ENCODE results near the gene SHB. TPM values are rescaled to one million over a fixed set of nuclear protein-coding genes. Genes with fewer than 3 reads are reported as not detected.

SHB gene
- total RNA-seq, 2 donors from 2014 or later: 28.1 to 38.1 TPM

DNA sequence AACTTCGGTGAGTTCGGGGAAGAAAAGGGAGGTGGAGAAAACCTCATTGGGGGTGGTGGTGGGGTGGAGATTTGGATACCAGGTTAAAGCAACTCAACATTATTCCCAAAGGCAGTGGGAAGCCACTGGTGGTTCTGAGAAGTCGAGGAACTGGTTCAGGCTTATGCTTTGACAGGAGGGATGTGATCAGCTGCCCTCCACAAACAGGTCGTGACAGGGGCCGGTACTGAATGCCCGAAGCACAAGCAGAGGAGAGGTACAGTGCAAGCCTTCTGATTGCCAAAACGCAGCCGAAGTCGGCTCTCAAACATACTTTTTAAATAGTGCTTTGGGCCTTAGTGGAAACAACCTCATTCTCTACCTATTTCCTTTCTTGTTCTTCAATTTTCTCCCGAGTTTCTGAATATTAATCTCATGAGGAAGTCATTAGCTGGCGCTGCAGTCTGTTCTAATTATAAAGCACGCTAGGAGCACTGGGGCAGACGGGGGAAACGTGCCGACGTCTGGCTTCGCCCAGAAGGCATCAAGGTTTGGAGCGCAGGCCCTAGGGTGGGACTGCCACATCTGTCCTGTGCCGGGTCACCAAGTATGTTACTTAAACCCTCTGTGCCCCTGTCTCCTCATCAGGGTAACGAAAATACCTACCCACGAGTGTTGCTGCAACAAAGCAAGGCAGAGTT lies 27.3 kb downstream of the SHB start:
- Mint-ChIP-seq H3K4me3 (no peak overlapping the region), H3K4me1 (peaks cover 46% of the 10 kb centered on the region), H3K9me3 (no peaks in the 10 kb centered on the region), H3K27ac (peak overlapping the region; percentile 23), H3K36me3 (ENCODE audit: low read depth) (peaks cover 15% of the 10 kb centered on the region), H3K27me3 (ENCODE audit: insufficient read depth) (no peaks in the 10 kb centered on the region)
- Histone ChIP-seq H3K9ac (ENCODE audit: extremely low read depth, low read length, poor library complexity, severe bottlenecking) (no peak overlapping the region), H3K27me3 (ENCODE audit: control insufficient read depth, insufficient read depth, low read length, poor library complexity, severe bottlenecking) (no peaks in the 10 kb centered on the region), H3K27ac (ENCODE audit: low read depth, low read length) (no peak overlapping the region), H3K36me3 (ENCODE audit: control insufficient read depth, insufficient read depth, low read length) (peaks cover 35% of the 10 kb centered on the region), H3K9me3 (ENCODE audit: control insufficient read depth, low read length) (no peaks in the 10 kb centered on the region), H3K4me1 (ENCODE audit: control insufficient read depth, insufficient read depth, low read length) (peaks cover 15% of the 10 kb centered on the region), H3K4me3 (ENCODE audit: low read length) (no peak overlapping the region)
- DNase-seq: no peak
- no peak for TF ChIP-seq CTCF (conservative IDR thresholded peaks at IDR 0.05)
- 92% methylated on average over 17 to 21 of the region's 21 CpGs for WGBS, 2 experiments (ENCODE audit: insufficient coverage in 1 of 2, insufficient read length in 1 of 2)

DNA sequence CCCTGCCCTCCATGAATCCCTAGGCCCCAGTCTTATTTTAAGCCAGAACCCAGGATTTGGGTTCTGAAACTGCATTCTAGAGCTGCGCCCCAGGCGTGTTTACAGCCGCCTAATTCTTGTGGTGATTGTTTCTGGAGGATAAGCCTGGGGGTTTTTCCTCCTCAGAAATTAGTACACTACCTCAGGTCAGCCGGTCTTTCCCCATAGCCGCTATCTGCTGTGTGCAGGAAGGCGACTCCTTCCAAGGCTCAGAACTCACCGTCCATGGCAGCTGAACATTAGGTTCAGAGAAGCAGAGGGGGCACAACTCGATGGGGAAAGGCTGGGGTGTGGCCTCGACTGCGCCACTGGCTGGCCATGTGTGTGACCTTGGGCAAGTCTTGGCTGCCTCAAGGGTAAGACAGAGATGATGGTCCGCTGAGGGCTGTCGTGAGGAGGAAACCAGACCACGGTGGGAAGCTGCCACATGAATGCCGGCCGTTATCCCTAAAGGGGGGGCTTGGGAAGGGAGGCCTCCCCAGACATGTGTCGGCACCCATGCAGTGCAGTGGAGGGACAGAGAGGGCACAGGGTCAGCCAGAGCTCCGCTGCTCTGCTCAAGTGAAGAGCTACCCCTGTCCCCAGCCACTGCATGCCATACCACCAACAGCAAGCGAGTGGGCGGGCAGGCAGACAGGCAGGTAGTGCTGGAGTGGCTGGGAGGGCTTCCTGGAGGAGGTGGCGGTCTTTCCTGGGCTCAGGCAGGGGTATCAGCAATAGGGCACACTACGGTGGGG lies 28.9 kb downstream of the SHB start:
- Mint-ChIP-seq H3K36me3 (ENCODE audit: low read depth) (peaks cover 4% of the 10 kb centered on the region), H3K4me3 (no peak overlapping the region), H3K4me1 (peaks cover 44% of the 10 kb centered on the region), H3K27me3 (ENCODE audit: insufficient read depth) (no peaks in the 10 kb centered on the region), H3K9me3 (no peaks in the 10 kb centered on the region), H3K27ac (no peak overlapping the region)
- Histone ChIP-seq H3K27me3 (ENCODE audit: control insufficient read depth, insufficient read depth, low read length, poor library complexity, severe bottlenecking) (no peaks in the 10 kb centered on the region), H3K27ac (ENCODE audit: low read depth, low read length) (peak overlapping the region; percentile 41), H3K9me3 (ENCODE audit: control insufficient read depth, low read length) (no peaks in the 10 kb centered on the region), H3K36me3 (ENCODE audit: control insufficient read depth, insufficient read depth, low read length) (peaks cover 23% of the 10 kb centered on the region), H3K9ac (ENCODE audit: extremely low read depth, low read length, poor library complexity, severe bottlenecking) (no peak overlapping the region), H3K4me1 (ENCODE audit: control insufficient read depth, insufficient read depth, low read length) (peaks cover 14% of the 10 kb centered on the region), H3K4me3 (ENCODE audit: low read length) (no peak overlapping the region)
- no peak for DNase-seq
- TF ChIP-seq CTCF (conservative IDR thresholded peaks at IDR 0.05): no peak
- 85 to 91% methylated on average over 13 to 21 of the region's 21 CpGs for WGBS, 2 experiments (ENCODE audit: insufficient coverage in 1 of 2, insufficient read length in 1 of 2)

DNA sequence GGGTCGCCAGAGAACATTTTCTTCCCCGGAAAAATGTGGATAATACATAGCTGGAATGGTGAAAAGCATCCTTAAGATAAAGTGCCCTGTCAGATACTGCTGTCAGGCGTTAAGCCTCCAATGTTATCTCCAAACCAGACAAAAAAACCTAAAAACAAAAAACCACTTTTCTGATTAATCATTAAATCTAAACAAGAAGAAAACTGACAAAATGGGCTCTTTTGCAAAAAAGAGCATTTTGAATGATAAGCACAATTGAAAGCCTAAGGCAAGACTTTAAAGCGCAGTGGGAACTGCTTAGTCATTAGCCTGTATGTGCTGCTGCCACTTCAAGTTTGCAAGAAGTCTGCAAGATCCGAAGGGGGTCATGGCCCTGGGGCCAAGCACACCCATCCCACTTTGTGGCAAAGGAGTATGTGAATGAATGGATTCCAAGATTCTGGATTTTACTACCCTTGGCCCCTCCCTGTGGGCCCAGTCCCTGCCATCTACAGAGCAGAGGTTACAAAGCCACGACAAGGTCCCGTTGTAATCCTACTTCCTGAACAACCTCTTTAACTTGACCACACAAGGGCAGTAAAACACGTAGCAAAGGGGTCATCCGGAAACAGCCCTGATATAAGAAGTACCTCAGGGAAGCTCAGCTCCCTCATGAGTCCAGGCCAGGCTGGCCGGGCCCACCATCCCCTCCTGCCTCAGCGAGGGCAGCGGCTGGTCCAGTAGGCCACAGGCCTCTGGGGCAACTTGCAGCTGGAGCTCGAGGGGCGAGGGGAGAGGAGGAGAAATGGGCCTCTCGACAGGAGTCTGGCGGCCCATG lies 29.7 kb downstream of the SHB start:
- Histone ChIP-seq H3K4me1 (ENCODE audit: control insufficient read depth, insufficient read depth, low read length) (peaks cover 14% of the 10 kb centered on the region), H3K4me3 (ENCODE audit: low read length) (no peak overlapping the region), H3K9me3 (ENCODE audit: control insufficient read depth, low read length) (no peaks in the 10 kb centered on the region), H3K9ac (ENCODE audit: extremely low read depth, low read length, poor library complexity, severe bottlenecking) (no peak overlapping the region), H3K27ac (ENCODE audit: low read depth, low read length) (peak overlapping the region; percentile 41), H3K36me3 (ENCODE audit: control insufficient read depth, insufficient read depth, low read length) (peaks cover 18% of the 10 kb centered on the region), H3K27me3 (ENCODE audit: control insufficient read depth, insufficient read depth, low read length, poor library complexity, severe bottlenecking) (no peaks in the 10 kb centered on the region)
- TF ChIP-seq CTCF (conservative IDR thresholded peaks at IDR 0.05): no peak
- Mint-ChIP-seq H3K4me1 (peaks cover 43% of the 10 kb centered on the region), H3K27ac (peak overlapping the region; percentile 68), H3K4me3 (no peak overlapping the region), H3K27me3 (ENCODE audit: insufficient read depth) (no peaks in the 10 kb centered on the region), H3K9me3 (no peaks in the 10 kb centered on the region), H3K36me3 (ENCODE audit: low read depth) (no peaks in the 10 kb centered on the region)
- 60 to 78% methylated on average over 10 to 16 of the region's 16 CpGs for WGBS, 2 experiments (ENCODE audit: insufficient coverage in 1 of 2, insufficient read length in 1 of 2)
- DNase-seq: no peak

All from endodermal cell (in vitro differentiated cells).